ENCODE data around the gene CEP104. TPM values are rescaled to one million over a fixed set of nuclear protein-coding genes. Genes with fewer than 3 reads are reported as not detected.

Gene CEP104
- total RNA-seq, 2 donors from 2014 or later: 41.1 to 52.7 TPM

DNA sequence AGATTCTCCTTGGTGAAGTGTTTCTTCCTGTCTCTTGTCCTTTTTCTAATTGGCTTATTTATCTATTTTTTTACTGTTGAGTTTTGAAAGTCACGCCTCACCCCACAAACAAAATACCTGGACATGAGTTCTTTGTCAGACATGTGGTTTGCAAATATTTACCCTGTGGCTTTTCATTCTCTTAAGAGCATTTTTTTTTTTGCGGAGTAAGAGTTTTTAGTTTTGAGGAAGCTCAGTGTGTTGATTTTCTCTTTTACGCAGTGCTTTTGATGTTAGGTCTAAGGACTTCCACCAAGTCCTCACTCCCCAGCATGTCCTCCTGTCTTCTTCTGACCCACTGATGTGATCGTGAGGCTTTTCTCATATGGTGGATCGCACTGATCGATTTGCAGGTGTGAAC is 7.9 kb upstream of the CEP104 start:
- H3K27me3 ChIP-seq: no peaks in the 10 kb centered on the region
- no peaks in the 10 kb centered on the region for H3K36me3 ChIP-seq
- DNase-seq: no peak
- no peaks in the 10 kb centered on the region for H3K4me1 ChIP-seq
- TF ChIP-seq, protein P1, sequence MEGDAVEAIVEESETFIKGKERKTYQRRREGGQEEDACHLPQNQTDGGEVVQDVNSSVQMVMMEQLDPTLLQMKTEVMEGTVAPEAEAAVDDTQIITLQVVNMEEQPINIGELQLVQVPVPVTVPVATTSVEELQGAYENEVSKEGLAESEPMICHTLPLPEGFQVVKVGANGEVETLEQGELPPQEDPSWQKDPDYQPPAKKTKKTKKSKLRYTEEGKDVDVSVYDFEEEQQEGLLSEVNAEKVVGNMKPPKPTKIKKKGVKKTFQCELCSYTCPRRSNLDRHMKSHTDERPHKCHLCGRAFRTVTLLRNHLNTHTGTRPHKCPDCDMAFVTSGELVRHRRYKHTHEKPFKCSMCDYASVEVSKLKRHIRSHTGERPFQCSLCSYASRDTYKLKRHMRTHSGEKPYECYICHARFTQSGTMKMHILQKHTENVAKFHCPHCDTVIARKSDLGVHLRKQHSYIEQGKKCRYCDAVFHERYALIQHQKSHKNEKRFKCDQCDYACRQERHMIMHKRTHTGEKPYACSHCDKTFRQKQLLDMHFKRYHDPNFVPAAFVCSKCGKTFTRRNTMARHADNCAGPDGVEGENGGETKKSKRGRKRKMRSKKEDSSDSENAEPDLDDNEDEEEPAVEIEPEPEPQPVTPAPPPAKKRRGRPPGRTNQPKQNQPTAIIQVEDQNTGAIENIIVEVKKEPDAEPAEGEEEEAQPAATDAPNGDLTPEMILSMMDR (IDR thresholded peaks at IDR 0.05): no peak
- H3K4me3 ChIP-seq: no peak overlapping the region
- no peaks in the 10 kb centered on the region for H3K9me3 ChIP-seq
- no peak overlapping the region for H3K9ac ChIP-seq (ENCODE audit: low read depth in 2 of 2, low read length in 2 of 2)
- H3K27ac ChIP-seq: no peak overlapping the region
- intact Hi-C loops (cut with DNase I): no loop called here

DNA sequence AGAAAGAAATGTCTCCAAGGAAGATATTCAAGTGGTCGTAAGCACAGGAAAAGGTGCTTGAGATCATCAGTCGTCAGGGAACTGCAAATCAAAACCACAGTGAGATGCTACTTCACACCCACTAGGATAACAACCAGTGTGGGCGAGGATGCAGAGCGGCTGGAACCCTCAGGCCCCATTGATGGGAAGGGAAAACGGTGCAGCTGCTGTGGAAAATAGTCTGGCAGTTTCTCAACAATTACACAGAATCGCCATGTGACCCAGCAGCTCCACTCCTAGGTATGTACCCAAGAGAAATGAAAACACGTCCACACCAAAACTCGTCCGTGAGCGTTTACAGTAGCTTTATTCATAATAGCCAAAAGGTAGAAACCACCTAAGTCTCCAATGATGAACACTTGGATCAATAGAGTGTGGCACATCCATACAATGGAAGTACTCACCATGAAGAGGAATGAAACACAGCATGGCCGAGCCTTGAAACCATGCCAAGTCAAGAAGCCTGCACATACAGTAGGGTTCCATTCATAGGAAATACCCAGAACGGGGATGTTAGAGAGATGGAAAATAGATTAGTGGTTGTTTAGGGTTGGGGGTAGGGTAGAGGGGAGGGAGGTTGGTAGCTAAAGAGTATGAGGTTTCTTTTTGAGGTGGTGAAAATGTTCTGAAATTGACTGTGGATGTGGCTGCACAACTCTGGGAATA is 6.4 kb upstream of the CEP104 start:
- intact Hi-C loops (cut with DNase I): no loop called here
- H3K4me1 ChIP-seq: peaks cover 1% of the 10 kb centered on the region
- no peak overlapping the region for H3K27ac ChIP-seq
- TF ChIP-seq, protein P1 (IDR thresholded peaks at IDR 0.05): no peak
- H3K9ac ChIP-seq (ENCODE audit: low read depth in 2 of 2, low read length in 2 of 2): no peak overlapping the region
- no peaks in the 10 kb centered on the region for H3K9me3 ChIP-seq
- H3K27me3 ChIP-seq: no peaks in the 10 kb centered on the region
- H3K4me3 ChIP-seq: no peak overlapping the region
- H3K36me3 ChIP-seq: no peaks in the 10 kb centered on the region
- DNase-seq: no peak

DNA sequence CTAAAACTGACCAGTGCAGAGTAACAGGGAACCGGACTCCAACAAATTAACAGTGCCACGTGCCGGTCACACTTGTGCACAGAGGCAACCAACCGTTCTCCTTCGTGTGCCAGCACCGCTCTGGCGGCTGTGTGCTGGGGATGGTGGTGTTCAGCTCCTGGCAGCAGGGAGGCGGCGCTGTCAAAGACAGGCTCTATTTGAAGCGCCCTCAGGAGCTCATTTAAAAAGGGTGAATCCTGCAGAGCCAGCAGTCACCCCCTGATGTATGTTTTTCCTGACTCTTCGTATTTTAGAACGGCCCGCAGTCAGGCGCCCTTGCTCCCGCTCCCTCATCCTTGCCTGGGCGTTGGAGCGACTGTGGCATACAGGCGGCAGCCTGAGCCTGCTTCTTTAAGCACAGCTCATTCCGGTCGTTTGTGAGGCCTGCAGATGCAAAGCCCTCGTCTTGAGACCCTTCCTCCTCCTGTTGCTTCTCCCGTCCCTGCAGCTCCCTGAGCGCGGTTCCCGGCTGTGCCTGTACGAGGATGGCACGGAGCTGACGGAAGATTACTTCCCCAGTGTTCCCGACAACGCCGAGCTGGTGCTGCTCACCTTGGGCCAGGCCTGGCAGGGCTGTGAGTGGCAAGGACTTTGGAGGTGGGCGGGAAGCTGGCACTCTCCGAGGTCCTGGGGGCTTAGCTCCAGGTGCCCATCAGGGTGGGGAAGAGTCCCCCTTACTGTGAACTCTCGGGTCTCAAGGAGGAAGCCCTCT is 1.4 kb upstream of the CEP104 start:
- no peak overlapping the region for H3K27ac ChIP-seq

DNA sequence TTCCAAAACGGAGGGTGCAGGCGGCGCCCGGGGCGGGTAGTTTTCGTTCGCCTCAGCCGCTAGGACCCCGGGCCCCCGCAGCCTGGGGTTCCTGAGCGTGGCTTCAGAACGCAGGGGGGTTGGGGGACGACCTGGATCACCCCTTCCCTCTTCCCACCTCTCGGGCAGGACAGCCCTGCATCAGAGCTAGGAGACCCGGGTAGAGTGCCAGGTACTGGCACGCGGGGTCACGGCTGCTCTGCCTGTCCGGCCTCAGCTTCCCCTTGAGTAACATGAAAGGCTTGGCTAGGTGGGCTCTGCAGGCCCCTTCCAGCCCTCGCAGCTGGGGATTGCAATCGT is 749 bp upstream of the CEP104 start:
- no peak for DNase-seq
- Histone ChIP-seq H3K27ac (peak overlapping the region; percentile 63), H3K27me3 (no peaks in the 10 kb centered on the region), H3K4me1 (peaks cover 7% of the 10 kb centered on the region), H3K9ac (ENCODE audit: low read depth in 2 of 2, low read length in 2 of 2) (peak overlapping the region; percentile 81 to 91), H3K9me3 (no peaks in the 10 kb centered on the region), H3K4me3 (peak overlapping the region; percentile 90), H3K36me3 (no peaks in the 10 kb centered on the region)
- intact Hi-C loops (cut with DNase I): loop anchor here (5.0 kb wide), 1 partner anchor 40 kb away; no protein-coding TSS in a partner anchor
- TF ChIP-seq, protein P1 (IDR thresholded peaks at IDR 0.05): no peak

More for the DNA sequence above, 1.4 kb upstream of the CEP104 start:
- Histone ChIP-seq H3K9ac (ENCODE audit: low read depth in 2 of 2, low read length in 2 of 2) (peak overlapping the region; percentile 24 to 81), H3K4me1 (peaks cover 7% of the 10 kb centered on the region), H3K36me3 (no peaks in the 10 kb centered on the region), H3K9me3 (no peaks in the 10 kb centered on the region), H3K4me3 (peak overlapping the region; percentile 90), H3K27me3 (no peaks in the 10 kb centered on the region)
- DNase-seq: no peak
- TF ChIP-seq, protein P1 (IDR thresholded peaks at IDR 0.05): no peak
- intact Hi-C loops (cut with DNase I): loop anchor here (5.0 kb wide), 1 partner anchor 39 kb away; no protein-coding TSS in a partner anchor

DNA sequence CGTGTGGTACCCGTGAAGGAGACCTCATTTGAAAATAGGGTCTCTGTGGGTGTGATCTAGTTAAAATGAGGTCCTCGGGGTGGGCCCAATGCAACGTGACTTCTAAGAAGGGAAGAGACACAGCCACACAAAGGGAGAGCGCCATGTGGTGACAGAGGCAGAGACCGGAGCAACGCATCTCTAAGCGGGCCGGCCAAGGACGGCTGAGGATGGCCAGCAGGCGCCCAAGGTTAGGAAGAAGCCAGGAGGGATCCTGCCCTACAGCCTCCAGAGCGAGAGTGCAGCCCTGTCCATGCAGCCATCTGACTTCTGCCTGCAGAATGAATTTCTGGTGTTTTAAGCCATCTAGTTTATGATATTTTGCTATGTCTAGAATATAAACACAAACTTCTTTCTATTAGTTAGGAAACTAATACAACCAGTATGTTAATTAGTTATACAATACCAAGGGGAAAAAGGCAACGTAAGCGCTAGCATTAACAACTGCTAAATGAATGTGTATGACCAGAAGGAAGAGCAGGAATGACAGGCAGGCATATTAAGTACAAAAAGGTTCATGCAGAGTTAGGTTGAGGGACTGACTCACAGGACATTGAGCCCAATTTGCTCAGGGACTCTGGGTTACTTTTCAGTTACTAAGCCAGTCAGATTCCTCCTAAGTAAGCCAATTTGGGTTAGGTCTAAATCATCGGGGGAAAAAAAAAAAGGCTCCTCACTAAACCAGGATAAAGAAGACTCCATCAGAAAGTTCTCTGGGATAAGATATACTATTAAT is 4.1 kb downstream of the CEP104 start:
- no peaks in the 10 kb centered on the region for H3K9me3 ChIP-seq
- peaks cover 1% of the 10 kb centered on the region for H3K4me1 ChIP-seq
- TF ChIP-seq, protein P1 (IDR thresholded peaks at IDR 0.05): no peak
- H3K27ac ChIP-seq: no peak overlapping the region
- no peak overlapping the region for H3K9ac ChIP-seq (ENCODE audit: low read depth in 2 of 2, low read length in 2 of 2)
- no peaks in the 10 kb centered on the region for H3K27me3 ChIP-seq
- intact Hi-C loops (cut with DNase I): no loop called here
- H3K4me3 ChIP-seq: no peak overlapping the region
- no peaks in the 10 kb centered on the region for H3K36me3 ChIP-seq
- no peak for DNase-seq

Data from colonic mucosa (tissue), 4 donors.